K562 (cell line): ENCODE measurements around the gene SYMPK. TPM values are rescaled to one million over a fixed set of nuclear protein-coding genes. Genes with fewer than 3 reads are reported as not detected.
A peak's percentile ranks its signal among the peaks of the same experiment; 100 is the strongest.

Experiments used
- CREM ChIP-seq: IDR thresholded peaks from 2 replicates; pipeline ENCODE4 v1.6.1; 2014; ENCODE audit warnings: antibody characterized with exemption, low read depth
- EHMT2 ChIP-seq: fragments of 450-650 bp; IDR thresholded peaks from 2 replicates; pipeline ENCODE4 v1.6.1; 2018; ENCODE audit warnings: antibody characterized with exemption
- ELF2 ChIP-seq: fragments of 250-450 bp; sonication (Bioruptor Pico); IDR thresholded peaks from 2 replicates; pipeline ENCODE4 v1.5.0; 2021; ENCODE audit warnings: mild to moderate bottlenecking
- FOXP1 ChIP-seq: sonication (generic); formaldehyde crosslinking; IDR thresholded peaks from 2 replicates; pipeline ENCODE4 v1.8.0; 2022; ENCODE audit warnings: mild to moderate bottlenecking, missing genetic modification reagents
- KAT2B ChIP-seq: IDR thresholded peaks from one replicate; pipeline ENCODE4 v1.6.1; 2012; ENCODE audit warnings: low read depth, mild to moderate bottlenecking, control low read depth, inconsistent platforms, low read length, moderate library complexity
- KAT7 ChIP-seq: sonication (generic); formaldehyde crosslinking; IDR thresholded peaks from 2 replicates; pipeline ENCODE4 v1.8.0; 2022; ENCODE audit warnings: missing genetic modification reagents, mild to moderate bottlenecking, borderline replicate concordance
- KDM4B ChIP-seq, 2 experiments: fragments of 450-650 bp in 1 of 2; sonication (generic) in 1 of 2; IDR thresholded peaks; 2 replicates each; pipeline ENCODE4 v1.6.1; 2016 to 2017; ENCODE audit warnings: borderline replicate concordance in 2 of 2, antibody characterized with exemption in 1 of 2, low read depth in 1 of 2, mild to moderate bottlenecking in 1 of 2
- PHTF2 ChIP-seq: fragments of 250-450 bp; sonication (Bioruptor Pico); IDR thresholded peaks from 2 replicates; pipeline ENCODE4 v1.5.0; 2021; ENCODE audit warnings: mild to moderate bottlenecking
- POLR2AphosphoS5 ChIP-seq: IDR thresholded peaks from 2 replicates; pipeline ENCODE4 v1.6.1; 2011; ENCODE audit warnings: mild to moderate bottlenecking, low read depth, low read length, moderate library complexity; ENCODE audit not compliant: control insufficient read depth, insufficient read depth
- PTRF ChIP-seq: fragments of 450-650 bp; IDR thresholded peaks from 2 replicates; pipeline ENCODE4 v1.6.1; 2016; ENCODE audit warnings: mild to moderate bottlenecking, missing genetic modification characterization, missing compliant biosample characterization
- SMARCA5 ChIP-seq: fragments of 450-650 bp; IDR thresholded peaks from 2 replicates; pipeline ENCODE4 v1.6.1; 2016
- TFAP4 ChIP-seq: sonication (generic); formaldehyde crosslinking; IDR thresholded peaks from 2 replicates; pipeline ENCODE4 v1.8.0; 2022; ENCODE audit warnings: missing genetic modification reagents, mild to moderate bottlenecking, moderate library complexity, borderline replicate concordance
- USF2 ChIP-seq: sonication (generic); formaldehyde crosslinking; IDR thresholded peaks from 2 replicates; pipeline ENCODE4 v1.5.0; 2020; ENCODE audit warnings: missing genetic modification reagents
- ZNF143 ChIP-seq: sonication (generic); formaldehyde crosslinking; IDR thresholded peaks from 2 replicates; pipeline ENCODE4 v1.9.0; 2022; ENCODE audit warnings: mild to moderate bottlenecking, missing genetic modification reagents
- ZNF263 ChIP-seq: sonication (generic); formaldehyde crosslinking; IDR thresholded peaks from 2 replicates; pipeline ENCODE4 v1.8.0; 2022; ENCODE audit warnings: mild to moderate bottlenecking, missing genetic modification reagents, borderline replicate concordance
- ZNF561 ChIP-seq: fragments of 450-650 bp; formaldehyde crosslinking; conservative IDR thresholded peaks from 2 replicates; pipeline ENCODE4 v1.4.0; 2020; ENCODE audit warnings: mild to moderate bottlenecking, moderate library complexity
- ZNF589 ChIP-seq: fragments of 200-800 bp; sonication (Bioruptor generic); IDR thresholded peaks from 2 replicates; pipeline ENCODE4 v1.6.1; 2016; ENCODE audit warnings: low read depth, missing genetic modification characterization, missing compliant biosample characterization
- ZNF764 ChIP-seq: fragments of 250-450 bp; sonication (Bioruptor Pico); IDR thresholded peaks from 2 replicates; pipeline ENCODE4 v1.4.0; 2020; ENCODE audit warnings: low read depth, mild to moderate bottlenecking, moderate library complexity
- polyA plus RNA-seq, 8 experiments: library from polyadenylated mRNA; depleted of rRNA in 4 of 8; stranded (reverse) in 5 of 8; unstranded in 3 of 8; fragments of >200 nt; fragmentation: Nextera tagmentation in 2 of 8; fragmentation: Illumina TruSeq in 1 of 8; extraction: Ambion mirVana in 2 of 8; extraction: Trizol in 1 of 8; gene quantifications; 2 replicates each; pipeline versions ENCODE4 v1.2.1 to v1.2.3, GENCODE V29; 2011 to 2014; ENCODE audit warnings: inconsistent platforms in 1 of 8, missing spikeins in 1 of 8
- total RNA-seq, 7 experiments: library from RNA; depleted of rRNA in 6 of 7; stranded (reverse); fragments of >200 nt in 6 of 7; fragmentation: Illumina TruSeq in 2 of 7; extraction: Trizol in 2 of 7; gene quantifications; 2 replicates each; pipeline versions ENCODE4 v1.2.1 to v1.2.3, GENCODE V29; 2011 to 2021; ENCODE audit warnings: low replicate concordance in 1 of 7
- TF ChIP-seq, protein P1 (sequence below): fragments of 250-450 bp; sonication (Bioruptor Pico); IDR thresholded peaks from 2 replicates; pipeline ENCODE4 v1.8.0; 2022; ENCODE audit warnings: inconsistent platforms
- TF ChIP-seq, protein P2 (sequence below): fragments of 450-650 bp; IDR thresholded peaks from 2 replicates; pipeline ENCODE4 v1.6.1; 2016; ENCODE audit warnings: low read depth, mild to moderate bottlenecking, moderate library complexity
- TF ChIP-seq, protein P3 (sequence below): IDR thresholded peaks from 2 replicates; pipeline ENCODE4 v1.6.1; 2014; ENCODE audit warnings: antibody characterized with exemption

SYMPK gene
- total and polyA plus RNA-seq, 9 of the 15 experiments (the other 6 are each of a cell fraction or from before 2014, with no cell fraction given) = 0.73 to 95.5 (median 58.4) TPM

DNA sequence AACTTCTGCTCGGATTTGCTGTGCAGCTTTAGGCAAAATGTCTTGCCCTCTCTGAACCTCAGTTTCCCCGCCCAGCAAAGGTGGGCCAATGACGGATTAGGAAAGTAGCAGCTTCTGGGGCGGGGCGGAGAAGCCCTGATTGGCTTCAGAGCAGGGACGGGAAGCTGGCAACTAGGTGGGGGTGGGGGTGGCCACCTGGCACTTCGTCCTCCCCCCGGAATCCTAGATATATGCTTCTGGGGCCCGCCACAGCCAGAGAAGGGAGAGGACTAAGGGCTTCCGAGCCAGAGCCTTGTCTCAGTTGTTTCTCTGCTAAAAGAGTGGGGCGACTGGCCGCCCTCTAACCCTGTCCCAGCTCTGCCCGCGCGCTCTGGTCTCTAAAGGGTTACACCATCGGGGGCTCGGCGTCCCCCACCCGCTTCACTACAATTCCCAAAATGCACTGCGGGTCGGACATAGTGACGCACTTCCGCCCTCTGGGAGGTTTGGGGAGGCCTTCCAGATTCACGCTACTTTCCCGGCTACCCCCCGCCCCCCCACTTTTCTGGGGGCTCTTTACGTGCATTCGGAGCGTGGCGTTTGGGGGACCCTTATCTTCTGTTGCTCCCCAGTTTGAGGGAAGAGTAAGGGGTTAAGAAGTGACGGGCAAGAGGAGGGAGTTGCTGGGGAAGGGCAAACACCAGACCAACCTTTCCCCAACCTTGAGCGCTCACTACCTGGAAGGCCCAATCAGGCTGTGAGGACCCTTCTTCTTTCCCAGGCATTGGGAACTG, 23.7 kb upstream of the SYMPK start (continued):
- TF ChIP-seq KDM4B (IDR thresholded peaks at IDR 0.05; ENCODE audit: borderline replicate concordance in 2 of 2, low read depth in 1 of 2) = peak in 1 of 2 experiments; percentile 93; a peak in 1 of 4 replicates
- TF ChIP-seq KAT7 = peak; percentile 88
- TF ChIP-seq PTRF (tag) = no peak
- peak; percentile 97 for TF ChIP-seq CREM
- TF ChIP-seq, protein P1, sequence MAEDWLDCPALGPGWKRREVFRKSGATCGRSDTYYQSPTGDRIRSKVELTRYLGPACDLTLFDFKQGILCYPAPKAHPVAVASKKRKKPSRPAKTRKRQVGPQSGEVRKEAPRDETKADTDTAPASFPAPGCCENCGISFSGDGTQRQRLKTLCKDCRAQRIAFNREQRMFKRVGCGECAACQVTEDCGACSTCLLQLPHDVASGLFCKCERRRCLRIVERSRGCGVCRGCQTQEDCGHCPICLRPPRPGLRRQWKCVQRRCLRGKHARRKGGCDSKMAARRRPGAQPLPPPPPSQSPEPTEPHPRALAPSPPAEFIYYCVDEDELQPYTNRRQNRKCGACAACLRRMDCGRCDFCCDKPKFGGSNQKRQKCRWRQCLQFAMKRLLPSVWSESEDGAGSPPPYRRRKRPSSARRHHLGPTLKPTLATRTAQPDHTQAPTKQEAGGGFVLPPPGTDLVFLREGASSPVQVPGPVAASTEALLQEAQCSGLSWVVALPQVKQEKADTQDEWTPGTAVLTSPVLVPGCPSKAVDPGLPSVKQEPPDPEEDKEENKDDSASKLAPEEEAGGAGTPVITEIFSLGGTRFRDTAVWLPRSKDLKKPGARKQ (CRISPR knock-in tag) = no peak
- no peak for TF ChIP-seq ZNF561 (CRISPR knock-in tag)
- peak; percentile 95 for TF ChIP-seq SMARCA5
- TF ChIP-seq TFAP4 (CRISPR knock-in tag) = peak; percentile 58; the same call in 1 of the 2 replicates
- no peak for TF ChIP-seq ZNF764
- TF ChIP-seq ELF2 (CRISPR knock-in tag) = no peak
- no peak for TF ChIP-seq FOXP1
- TF ChIP-seq ZNF589 (CRISPR knock-in tag) = no peak
- no peak for TF ChIP-seq EHMT2
- TF ChIP-seq, protein P2, sequence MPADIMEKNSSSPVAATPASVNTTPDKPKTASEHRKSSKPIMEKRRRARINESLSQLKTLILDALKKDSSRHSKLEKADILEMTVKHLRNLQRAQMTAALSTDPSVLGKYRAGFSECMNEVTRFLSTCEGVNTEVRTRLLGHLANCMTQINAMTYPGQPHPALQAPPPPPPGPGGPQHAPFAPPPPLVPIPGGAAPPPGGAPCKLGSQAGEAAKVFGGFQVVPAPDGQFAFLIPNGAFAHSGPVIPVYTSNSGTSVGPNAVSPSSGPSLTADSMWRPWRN = no peak
- TF ChIP-seq POLR2AphosphoS5 = peak; percentile 63
- peak; percentile 82 for TF ChIP-seq ZNF143 (CRISPR knock-in tag)
- TF ChIP-seq ZNF263 (CRISPR knock-in tag) = no peak
- no peak for TF ChIP-seq USF2
- TF ChIP-seq PHTF2 (CRISPR knock-in tag) = peak; percentile 11; the same call in 1 of the 2 replicates
- TF ChIP-seq KAT2B = no peak
- TF ChIP-seq, protein P3, sequence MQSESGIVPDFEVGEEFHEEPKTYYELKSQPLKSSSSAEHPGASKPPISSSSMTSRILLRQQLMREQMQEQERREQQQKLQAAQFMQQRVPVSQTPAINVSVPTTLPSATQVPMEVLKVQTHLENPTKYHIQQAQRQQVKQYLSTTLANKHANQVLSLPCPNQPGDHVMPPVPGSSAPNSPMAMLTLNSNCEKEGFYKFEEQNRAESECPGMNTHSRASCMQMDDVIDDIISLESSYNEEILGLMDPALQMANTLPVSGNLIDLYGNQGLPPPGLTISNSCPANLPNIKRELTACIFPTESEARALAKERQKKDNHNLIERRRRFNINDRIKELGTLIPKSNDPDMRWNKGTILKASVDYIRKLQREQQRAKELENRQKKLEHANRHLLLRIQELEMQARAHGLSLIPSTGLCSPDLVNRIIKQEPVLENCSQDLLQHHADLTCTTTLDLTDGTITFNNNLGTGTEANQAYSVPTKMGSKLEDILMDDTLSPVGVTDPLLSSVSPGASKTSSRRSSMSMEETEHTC = no peak
